ENCODE measurements around the gene SPATA13.
"Not testable (repeated sequence)": the region's sequence is repeated elsewhere in the genome, so short reads cannot be mapped to it uniquely, and the experiment has no call there.

Gene SPATA13

DNA sequence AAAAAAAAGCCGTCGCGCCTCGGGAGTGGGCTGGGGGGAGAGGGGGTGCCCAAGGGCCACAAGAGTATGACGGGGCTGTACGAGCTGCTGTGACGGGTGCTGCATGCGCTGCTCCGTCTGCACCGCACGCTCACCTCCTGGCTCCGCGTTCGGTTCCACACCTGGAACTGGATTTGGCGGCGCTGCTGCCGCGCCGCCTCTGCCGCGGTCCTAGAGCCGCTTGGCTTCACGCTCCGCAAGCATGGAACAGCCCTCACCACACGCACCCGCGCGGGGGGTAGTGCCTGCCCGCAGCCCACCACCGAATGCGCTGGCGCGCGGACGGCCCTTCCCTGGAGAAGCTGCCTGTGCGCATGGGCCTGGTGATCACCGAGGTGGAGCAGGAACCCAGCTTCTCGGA, 167.6 kb downstream of the SPATA13 start:
- no peak for DNase-seq

GRCh38 chr13:24338721-24339120, 178.2 kb downstream of the SPATA13 start:
- no peak for DNase-seq

- DNase-seq = no peak
Observed at GRCh38 chr13:24339937-24340607, 179.6 kb downstream of the SPATA13 start.

- DNase-seq = no peak
Observed at GRCh38 chr13:24340608-24340955, 180.1 kb downstream of the SPATA13 start.

DNA sequence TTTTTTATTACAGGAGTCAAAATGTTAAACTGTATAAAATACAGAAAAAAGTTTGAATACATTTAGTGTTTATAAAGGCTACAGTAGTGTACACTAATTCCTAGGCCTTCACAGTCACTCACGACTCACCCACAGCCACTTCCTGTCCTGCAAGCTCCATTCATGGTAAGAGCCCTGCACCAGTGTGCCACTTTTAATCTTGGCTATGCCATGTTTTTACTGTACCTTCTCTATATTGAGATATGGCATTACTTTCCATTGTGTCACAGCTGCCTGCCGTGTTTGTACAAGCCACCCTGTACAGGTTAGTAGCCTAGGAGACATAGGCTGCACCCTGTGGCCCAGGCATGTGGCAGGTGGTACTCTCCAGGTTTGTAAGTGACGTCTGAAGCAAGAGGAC, 180.9 kb downstream of the SPATA13 start:
- no peak for DNase-seq

DNA sequence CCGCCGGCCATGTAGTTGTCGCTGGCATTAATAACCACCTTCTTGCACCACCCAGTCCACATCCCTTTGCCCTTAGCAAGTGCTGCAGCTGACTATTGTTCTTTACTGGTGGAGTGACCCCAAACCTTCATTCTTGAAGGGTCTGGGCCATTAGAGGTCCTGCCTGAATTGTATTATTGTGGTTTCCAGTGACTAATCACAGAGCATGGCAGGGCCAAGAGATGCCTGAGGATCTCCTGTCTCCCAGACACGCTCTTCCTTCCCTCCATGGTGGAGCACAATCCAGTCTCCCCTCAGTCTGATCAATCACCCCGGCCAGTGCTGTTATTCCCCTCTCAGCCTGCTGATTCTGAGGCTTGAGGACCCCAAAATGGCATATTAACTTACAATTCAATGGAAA, 187.9 kb downstream of the SPATA13 start:
- no peak for DNase-seq

DNA sequence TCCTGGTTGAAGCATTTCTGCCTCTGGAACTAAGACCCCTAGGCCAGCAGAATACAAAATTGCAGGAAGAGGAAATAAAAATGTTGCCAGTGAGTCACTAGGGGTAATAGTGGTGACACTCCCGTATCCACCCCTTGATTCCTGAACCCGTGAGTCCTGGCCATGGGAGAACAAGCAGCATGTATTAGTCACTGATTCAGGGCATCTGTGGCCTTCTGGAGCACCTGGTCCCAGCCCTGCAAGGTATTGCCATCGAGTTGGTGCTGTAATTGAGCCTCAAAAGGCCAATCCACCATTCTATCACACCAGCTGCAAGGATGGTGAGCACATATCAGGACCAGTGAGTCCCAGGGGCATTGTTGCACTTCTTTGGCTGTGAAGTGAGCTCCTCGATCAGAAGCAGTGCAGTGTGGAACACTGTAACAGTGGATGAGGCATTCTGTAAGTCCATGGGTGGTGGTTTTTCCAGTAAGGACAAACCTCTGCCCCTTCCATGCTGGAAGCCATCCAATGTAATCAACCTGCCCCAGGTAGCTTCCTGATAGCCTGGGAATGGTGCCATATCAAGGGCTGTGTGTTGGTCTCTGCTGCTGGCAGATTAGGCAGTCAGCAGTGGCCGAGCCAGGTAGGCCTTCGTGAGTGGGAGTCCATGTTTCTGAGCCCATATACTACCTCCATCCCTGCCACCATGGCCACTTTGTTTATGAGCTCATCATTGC, 188.4 kb downstream of the SPATA13 start:
- no peak for DNase-seq

- DNase-seq = not testable (repeated sequence)
Observed at GRCh38 chr13:24349778-24350664, 189.5 kb downstream of the SPATA13 start.

GRCh38 chr13:24351423-24351822, 190.9 kb downstream of the SPATA13 start:
- DNase-seq = no peak

GRCh38 chr13:24353736-24354135, 193.2 kb downstream of the SPATA13 start:
- no peak for DNase-seq

- no peak for DNase-seq
Observed at GRCh38 chr13:24355103-24355502, 194.6 kb downstream of the SPATA13 start.

- no peak for DNase-seq
Observed at GRCh38 chr13:24356270-24356669, 195.8 kb downstream of the SPATA13 start.

All from GDM1 (cell line).